Measurements from ENCODE around the gene ZNF555. TPM values are rescaled to one million over a fixed set of nuclear protein-coding genes. Genes with fewer than 3 reads are reported as not detected.
"Not testable (repeated sequence)": the region's sequence is repeated elsewhere in the genome, so short reads cannot be mapped to it uniquely, and the experiment has no call there.

Gene ZNF555
- total RNA-seq, 1 experiment from 2014 or later = 11.8 TPM

- H3K9me3 ChIP-seq (replicated peaks) = 0 out of 2 replicates have a peak, but pooled peaks cover 4% of the 10 kb centered on the region
- DNase-seq = peak; percentile 99 to 100
- no peaks in the 10 kb centered on the region for H3K27me3 ChIP-seq
- H3K27ac ChIP-seq = peak within 1 kb of the TSS; percentile 95
- H3K4me1 ChIP-seq = peaks cover 27% of the 10 kb centered on the region
- peaks cover 3% of the 10 kb centered on the region; the same call in 1 of the 2 replicates for H3K36me3 ChIP-seq
- peak within 1 kb of the TSS; percentile 89 for H3K4me3 ChIP-seq
Observed at GRCh38 chr19:2900296-2901252, 59.3 kb downstream of the ZNF555 start, which contains the start of gene ZNF57. TSS of gene ZNF57 (plus strand) at chr19:2900928. CDS start at chr19:2901046, 118 bp downstream.

- peak; percentile 74 to 83 for DNase-seq
- Histone ChIP-seq H3K36me3 (peaks cover 15% of the 10 kb centered on the region; the same call in 1 of the 2 replicates), H3K9me3 (replicated peaks) (no peaks in the 10 kb centered on the region; the same call in 1 of the 2 replicates), H3K27me3 (no peaks in the 10 kb centered on the region), H3K4me1 (peaks cover 27% of the 10 kb centered on the region), H3K4me3 (peak overlapping the region; percentile 89), H3K27ac (peak overlapping the region; percentile 95)
Observed at GRCh38 chr19:2902590-2903218, 61.4 kb downstream of the ZNF555 start.

- H3K27me3 ChIP-seq; H3K9me3 ChIP-seq (replicated peaks): not testable (repeated sequence)
- Histone ChIP-seq H3K36me3 (peaks cover 18% of the 10 kb centered on the region; the same call in 1 of the 2 replicates), H3K4me1 (peaks cover 27% of the 10 kb centered on the region), H3K4me3 (peak overlapping the region; percentile 89), H3K27ac (peak overlapping the region; percentile 95)
- peak; percentile 67 to 77 for DNase-seq
Observed at GRCh38 chr19:2903326-2903725, 62.1 kb downstream of the ZNF555 start.

DNA sequence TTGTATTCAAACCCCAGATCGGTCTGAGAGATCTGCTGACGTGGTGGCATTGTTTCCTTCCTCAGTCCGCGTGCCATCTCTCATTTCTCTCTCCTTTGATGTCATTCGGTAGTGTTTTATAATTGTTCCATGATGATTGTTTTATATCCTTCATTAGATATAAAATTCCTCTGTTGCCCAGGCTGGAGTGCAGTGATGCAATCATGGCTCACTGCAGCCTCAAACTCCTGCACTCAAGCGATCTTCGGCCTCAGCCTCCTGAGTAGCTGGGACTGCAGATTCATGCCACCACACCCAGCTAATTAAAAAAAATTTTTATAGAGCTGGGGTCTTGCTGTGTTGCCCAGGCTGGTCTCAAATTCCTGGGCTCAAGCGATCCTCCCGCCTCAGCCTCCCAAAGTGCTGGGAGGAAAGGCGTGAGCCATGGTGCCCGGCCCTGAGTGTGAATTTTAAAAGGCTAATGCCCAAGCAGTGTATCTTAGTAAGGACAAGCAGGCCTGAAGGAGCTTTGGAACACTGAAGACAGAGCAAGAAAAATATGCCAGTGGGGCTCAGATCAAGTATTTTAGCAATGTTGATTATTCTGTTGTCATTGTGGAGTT lies 64.7 kb downstream of the ZNF555 start:
- no peak for DNase-seq
- peaks cover 2% of the 10 kb centered on the region; the same call in 1 of the 2 replicates for H3K9me3 ChIP-seq (replicated peaks)
- no peak overlapping the region for H3K27ac ChIP-seq
- no peaks in the 10 kb centered on the region for H3K27me3 ChIP-seq
- H3K4me1 ChIP-seq = peaks cover 32% of the 10 kb centered on the region
- H3K4me3 ChIP-seq = no peak overlapping the region
- peaks cover 22% of the 10 kb centered on the region; the same call in 1 of the 2 replicates for H3K36me3 ChIP-seq

- peaks cover 32% of the 10 kb centered on the region for H3K4me1 ChIP-seq
- H3K4me3 ChIP-seq = no peak overlapping the region
- no peak for DNase-seq
- H3K36me3 ChIP-seq = peaks cover 24% of the 10 kb centered on the region; the same call in 1 of the 2 replicates
- no peak overlapping the region for H3K27ac ChIP-seq
- no peaks in the 10 kb centered on the region for H3K27me3 ChIP-seq
- peaks cover 6% of the 10 kb centered on the region; the same call in 1 of the 2 replicates for H3K9me3 ChIP-seq (replicated peaks)
Observed at GRCh38 chr19:2906631-2907195, 65.4 kb downstream of the ZNF555 start.

Other genes with a start within 250 kb of the ZNF555 start
- not detected in 2 replicates for gene GNG7, start 138.8 kb upstream of the ZNF555 start, total RNA-seq (2014; rRNA removed; shearing (Covaris generic))
- not detected in 2 replicates for gene DIRAS1, start 120.1 kb upstream of the ZNF555 start, total RNA-seq (2014; rRNA removed; shearing (Covaris generic))
- gene SLC39A3, start 101.5 kb upstream of the ZNF555 start, total RNA-seq (2014; rRNA removed; shearing (Covaris generic)) = 18.7 and 19.5 TPM in 2 replicates
- 102 and 103 TPM in 2 replicates for gene SGTA, start 58.2 kb upstream of the ZNF555 start, total RNA-seq (2014; rRNA removed; shearing (Covaris generic))
- 114 and 119 TPM in 2 replicates for gene THOP1, start 56.0 kb upstream of the ZNF555 start, total RNA-seq (2014; rRNA removed; shearing (Covaris generic))
- 1.3 and 1.6 TPM in 2 replicates for gene ZNF554, start 21.6 kb upstream of the ZNF555 start, total RNA-seq (2014; rRNA removed; shearing (Covaris generic))
- gene ZNF556, start 25.9 kb downstream of the ZNF555 start, total RNA-seq (2014; rRNA removed; shearing (Covaris generic)) = 18.4 and 21.3 TPM in 2 replicates
- 16.7 and 18.9 TPM in 2 replicates for gene ZNF57, start 59.5 kb downstream of the ZNF555 start, total RNA-seq (2014; rRNA removed; shearing (Covaris generic))
- 14.1 and 17.3 TPM in 2 replicates for gene ZNF77, start 103.5 kb downstream of the ZNF555 start, total RNA-seq (2014; rRNA removed; shearing (Covaris generic))
- 2.6 TPM in 2 replicates for gene TLE6, start 136.1 kb downstream of the ZNF555 start, total RNA-seq (2014; rRNA removed; shearing (Covaris generic))
- gene TLE2, start 187.8 kb downstream of the ZNF555 start, total RNA-seq (2014; rRNA removed; shearing (Covaris generic)) = 3.7 and 4.7 TPM in 2 replicates
- 313 and 320 TPM in 2 replicates for gene TLE5, start 221.0 kb downstream of the ZNF555 start, total RNA-seq (2014; rRNA removed; shearing (Covaris generic))

All from SJCRH30 (cell line).